Hematopoietic multipotent progenitor cell (in vitro differentiated cells): Measurements from ENCODE around the gene HMGXB3. TPM values are rescaled to one million over a fixed set of nuclear protein-coding genes. Genes with fewer than 3 reads are reported as not detected.
"Not testable (repeated sequence)": the region's sequence is repeated elsewhere in the genome, so short reads cannot be mapped to it uniquely, and the experiment has no call there.

ENCODE experiments used
- DNase-seq, 3 donors: peaks; one replicate each; pipeline ENCODE4 v3.0.0-alpha.2; 2011 to 2015; ENCODE audit warnings: low read depth in 2 of 3, low spot score in 2 of 3
- total RNA-seq: library from RNA; depleted of rRNA; stranded (reverse); fragments of >200 nt; gene quantifications from one replicate; pipeline ENCODE4 v1.2.3, GENCODE V29; 2012

Gene HMGXB3
- total RNA-seq, 1 donor: 35.3 TPM

DNA sequence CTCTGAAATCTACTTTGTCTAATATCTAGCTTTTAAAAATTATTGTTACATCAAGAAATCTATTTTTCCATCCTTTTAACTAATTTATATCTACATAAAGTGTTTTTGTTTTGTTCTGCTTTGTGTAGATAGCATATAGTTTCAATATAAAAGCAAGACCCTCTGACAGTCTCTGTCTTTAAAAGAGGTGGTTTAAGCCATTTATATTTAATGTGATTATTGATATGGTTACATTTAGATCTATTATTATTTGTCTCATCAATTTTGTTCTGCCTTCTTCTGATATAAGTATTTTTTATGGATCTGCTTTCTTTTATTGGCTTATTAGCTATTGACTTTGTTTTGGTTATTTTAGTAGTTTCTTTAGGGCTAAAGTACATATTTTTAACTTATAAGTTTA lies 16.0 kb downstream of the HMGXB3 start:
- DNase-seq: no peak

- no peak for DNase-seq
Observed at GRCh38 chr5:150017226-150018005, 16.9 kb downstream of the HMGXB3 start.

DNA sequence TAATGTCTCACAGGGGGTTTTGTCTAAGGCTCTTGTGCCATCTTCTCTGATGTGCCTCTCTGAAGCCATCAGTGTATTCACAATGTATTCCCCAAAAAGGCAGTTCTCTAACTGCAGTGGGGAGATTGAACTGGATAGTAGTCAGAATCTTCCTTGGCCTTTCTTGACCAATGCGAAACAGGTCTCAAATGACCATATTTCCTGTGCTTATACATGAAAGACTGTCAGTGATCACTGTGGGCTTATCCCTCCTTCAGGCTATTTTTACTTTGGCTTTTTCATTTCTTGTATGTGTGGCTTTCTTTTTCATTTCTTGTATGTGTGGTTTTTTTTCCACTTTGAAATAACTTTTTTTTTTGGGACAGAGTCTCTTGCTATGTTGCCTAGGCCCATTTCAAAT lies 19.7 kb downstream of the HMGXB3 start:
- DNase-seq: no peak

DNA sequence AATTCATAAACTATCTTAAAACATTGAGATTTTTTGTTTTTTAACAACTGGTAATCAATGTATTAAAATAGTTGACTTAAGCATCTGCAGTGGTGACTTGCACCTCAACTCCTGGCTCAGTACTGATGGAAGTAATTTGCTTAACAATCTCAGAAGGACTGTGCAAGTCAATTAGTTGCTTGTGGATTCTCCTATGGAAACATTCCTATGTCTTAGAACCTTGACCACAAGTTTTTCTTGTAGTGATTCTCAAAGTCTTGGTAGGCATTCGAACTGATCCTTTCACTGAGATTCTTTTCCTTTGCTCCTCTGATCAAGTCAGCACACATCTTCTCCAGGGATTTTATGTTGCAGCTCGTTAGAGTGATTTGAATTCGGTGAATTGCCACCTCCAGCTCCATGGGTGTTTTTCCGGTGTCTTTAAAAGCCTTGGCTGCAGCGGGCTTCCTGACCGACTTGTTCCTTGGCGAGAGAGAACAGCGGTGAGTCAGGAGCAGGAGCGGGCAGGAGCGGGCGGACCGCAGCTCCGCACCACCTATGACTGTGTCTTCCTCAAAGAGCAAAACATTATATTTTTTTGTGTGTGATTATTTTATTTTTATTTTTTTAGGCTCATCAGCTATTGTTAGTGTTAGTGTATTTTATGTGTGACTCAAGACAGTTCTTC lies 21.1 kb downstream of the HMGXB3 start:
- DNase-seq: no peak

DNA sequence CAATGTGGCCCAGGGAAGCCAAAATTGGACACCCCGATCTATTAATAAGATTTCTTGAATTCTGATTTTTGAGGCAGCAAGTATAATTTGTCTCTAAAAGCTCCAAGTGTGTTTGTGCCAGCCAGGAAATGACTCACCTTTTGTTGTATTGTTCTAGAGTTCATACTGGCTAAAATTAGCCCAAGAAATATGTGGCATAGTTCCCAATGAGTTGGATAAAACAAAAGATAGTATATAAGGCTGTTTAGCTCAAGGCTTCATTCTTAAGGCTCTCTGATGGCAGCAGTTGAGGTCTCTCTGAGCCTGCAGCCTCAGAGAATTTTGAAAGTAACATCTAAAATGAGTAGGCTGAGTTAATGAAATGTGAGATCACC lies 21.6 kb downstream of the HMGXB3 start:
- peak in 2 of 3 donors; percentile 3 to 9 for DNase-seq

- DNase-seq: no peak
Observed at GRCh38 chr5:150022681-150023080, 22.1 kb downstream of the HMGXB3 start.

- DNase-seq: no peak
Observed at GRCh38 chr5:150023136-150023535, 22.6 kb downstream of the HMGXB3 start.

- peak in 2 of 3 donors; percentile 18 to 38 for DNase-seq
Observed at GRCh38 chr5:150024346-150024984, 23.9 kb downstream of the HMGXB3 start.

GRCh38 chr5:150026682-150027172 lies 26.2 kb downstream of the HMGXB3 start:
- DNase-seq: peak in 2 of 3 donors; percentile 5 to 12

DNA sequence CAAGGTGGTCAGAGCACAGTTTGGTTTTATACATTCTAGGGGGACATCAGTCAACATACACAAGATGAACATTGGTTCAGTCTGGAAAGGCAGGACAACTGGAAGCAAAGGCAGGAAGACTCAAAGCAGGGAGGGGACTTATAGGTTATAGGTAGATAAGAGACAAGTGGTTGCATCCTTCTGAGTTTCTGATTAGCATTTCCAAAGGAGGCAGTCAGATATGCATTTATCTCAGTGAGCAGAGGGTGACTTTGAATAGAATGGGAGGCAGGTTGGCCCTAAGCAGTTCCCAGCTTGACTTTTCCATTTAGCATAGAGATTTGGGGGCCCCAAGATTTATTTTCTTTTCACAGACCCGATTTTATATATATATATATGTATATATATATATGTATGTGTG lies 27.5 kb downstream of the HMGXB3 start:
- not testable (repeated sequence) for DNase-seq

GRCh38 chr5:150033334-150033733 lies 32.8 kb downstream of the HMGXB3 start:
- DNase-seq: no peak

- no peak for DNase-seq
Observed at GRCh38 chr5:150034662-150035061, 34.1 kb downstream of the HMGXB3 start.

GRCh38 chr5:150035139-150035895 lies 34.8 kb downstream of the HMGXB3 start:
- no peak for DNase-seq

DNA sequence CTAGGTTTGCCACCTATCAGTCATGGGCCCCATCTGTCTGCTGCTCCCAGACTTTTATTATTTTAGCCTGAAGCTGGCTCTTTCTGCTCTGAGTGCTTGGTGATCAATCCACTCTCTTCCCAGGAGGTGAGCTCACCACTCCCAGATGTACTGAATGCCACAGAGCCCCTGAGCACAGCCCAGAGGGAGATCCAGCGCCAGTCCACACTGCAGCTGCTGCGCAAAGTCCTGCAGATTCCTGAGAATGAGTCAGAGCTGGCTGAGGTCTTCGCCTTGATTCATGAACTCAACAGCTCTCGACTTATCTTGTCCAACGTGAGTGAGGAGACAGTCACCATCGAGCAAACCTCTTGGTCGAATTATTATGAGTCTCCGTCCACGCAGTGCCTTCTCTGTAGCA lies 36.0 kb downstream of the HMGXB3 start:
- no peak for DNase-seq

GRCh38 chr5:150038547-150038946 lies 38.0 kb downstream of the HMGXB3 start:
- no peak for DNase-seq

GRCh38 chr5:150042459-150042858 lies 41.9 kb downstream of the HMGXB3 start:
- DNase-seq: no peak

- DNase-seq: peak in 1 of 3 donors; percentile 63
Observed at GRCh38 chr5:150043657-150044328, 43.3 kb downstream of the HMGXB3 start.

DNA sequence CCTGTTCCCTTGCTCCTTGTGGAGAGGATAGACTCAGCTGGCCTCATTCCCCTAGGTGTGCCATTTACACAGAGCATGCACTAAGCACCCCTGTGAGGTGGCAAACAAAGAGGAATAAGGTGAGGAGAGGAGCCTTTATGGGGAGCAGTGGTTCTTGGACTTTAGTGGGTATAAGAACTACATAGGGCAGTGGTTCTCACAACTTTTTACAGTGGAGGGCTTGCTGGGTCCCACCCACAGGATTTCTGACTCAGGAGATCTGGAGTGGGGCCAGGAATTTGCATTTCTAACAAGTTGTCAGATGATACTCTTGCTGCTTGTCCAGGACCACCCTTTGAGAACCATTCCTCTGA lies 43.8 kb downstream of the HMGXB3 start:
- DNase-seq: no peak

DNA sequence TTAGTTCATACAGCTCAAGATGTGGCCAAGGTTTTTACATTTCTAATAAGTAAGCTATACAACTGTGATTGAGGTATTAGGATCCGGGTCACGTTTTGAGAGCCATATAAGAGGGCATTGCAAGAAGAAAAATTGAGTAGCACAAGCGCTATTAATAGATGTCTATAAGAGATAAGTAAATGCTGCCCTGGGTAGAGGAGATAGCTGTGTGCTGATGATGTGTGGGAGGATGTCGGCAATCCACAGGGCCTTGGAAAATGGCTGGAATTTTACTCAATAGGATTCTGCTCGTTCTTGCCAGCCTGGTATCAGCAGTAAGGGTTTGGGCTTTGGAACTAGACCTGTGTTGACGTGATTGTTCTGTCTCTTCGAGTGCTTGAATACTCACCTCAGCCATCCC lies 44.2 kb downstream of the HMGXB3 start:
- DNase-seq: no peak

GRCh38 chr5:150045549-150045948 lies 45.0 kb downstream of the HMGXB3 start:
- no peak for DNase-seq
